HG03139 (cell line): ENCODE results near the gene SLC26A8.
"Not testable (repeated sequence)": the region's sequence is repeated elsewhere in the genome, so short reads cannot be mapped to it uniquely, and the experiment has no call there.

ENCODE experiments used
- ATAC-seq: cut with Tn5 transposase; IDR thresholded peaks from one replicate; pipeline ENCODE4 v1.9.1; 2021; ENCODE audit not compliant: unreplicated experiment

The SLC26A8 gene

DNA sequence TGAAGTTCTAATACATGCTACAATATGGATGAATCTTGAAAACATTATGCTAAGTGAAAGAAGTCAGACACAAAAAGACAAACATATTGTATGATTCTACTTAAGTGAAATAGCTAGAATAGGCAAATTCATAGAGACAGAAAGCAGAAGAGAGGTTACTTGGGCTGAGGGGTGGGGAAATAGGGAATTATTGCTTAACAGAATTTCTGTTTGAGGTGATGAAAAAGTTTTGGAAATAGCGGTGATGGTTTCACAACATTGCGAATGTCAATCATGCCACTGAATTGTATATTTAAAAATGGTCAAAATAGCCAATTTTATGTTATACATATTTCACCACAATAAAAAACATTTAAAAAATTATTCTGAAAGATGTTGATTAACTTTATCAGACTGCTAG, 6.1 kb downstream of the SLC26A8 start:
- ATAC-seq = no peak

DNA sequence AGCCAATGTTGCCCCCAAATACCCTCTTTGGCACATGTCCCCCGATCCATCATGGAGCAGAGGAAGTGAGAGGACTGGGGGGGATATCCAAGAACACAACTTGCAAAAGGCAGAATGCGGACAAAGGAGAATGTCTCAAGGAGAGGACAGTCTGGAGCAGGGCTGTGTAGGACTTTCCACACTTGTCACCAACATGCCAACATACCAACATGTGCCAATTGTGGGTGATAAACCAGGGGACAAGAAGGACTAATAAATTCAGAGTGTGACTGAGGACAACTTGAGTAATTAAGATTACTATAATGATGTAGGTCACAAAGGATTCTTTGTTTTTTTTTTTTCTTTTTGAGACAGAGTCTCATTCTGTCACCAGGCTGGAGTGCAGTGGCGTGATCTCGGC, 8.8 kb downstream of the SLC26A8 start:
- no peak for ATAC-seq

DNA sequence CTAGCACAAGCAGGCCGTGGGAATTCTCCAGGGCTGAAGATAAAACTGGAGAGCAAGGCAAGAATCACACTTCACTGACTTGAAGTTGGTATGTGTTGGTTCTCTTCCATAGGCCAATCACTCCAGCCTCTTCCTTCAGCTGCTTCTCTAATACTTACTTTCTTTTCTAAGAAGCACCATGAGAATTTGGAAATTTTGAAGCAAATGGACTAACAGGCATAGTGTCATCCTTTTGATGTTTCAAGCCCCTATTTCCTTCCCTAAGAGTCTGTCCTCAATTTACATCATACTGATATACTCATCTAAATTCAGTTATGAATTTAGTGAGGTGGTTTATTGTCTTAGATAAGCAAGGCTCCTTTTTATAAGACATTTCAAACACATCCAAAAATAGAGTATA, 24.0 kb downstream of the SLC26A8 start:
- no peak for ATAC-seq

DNA sequence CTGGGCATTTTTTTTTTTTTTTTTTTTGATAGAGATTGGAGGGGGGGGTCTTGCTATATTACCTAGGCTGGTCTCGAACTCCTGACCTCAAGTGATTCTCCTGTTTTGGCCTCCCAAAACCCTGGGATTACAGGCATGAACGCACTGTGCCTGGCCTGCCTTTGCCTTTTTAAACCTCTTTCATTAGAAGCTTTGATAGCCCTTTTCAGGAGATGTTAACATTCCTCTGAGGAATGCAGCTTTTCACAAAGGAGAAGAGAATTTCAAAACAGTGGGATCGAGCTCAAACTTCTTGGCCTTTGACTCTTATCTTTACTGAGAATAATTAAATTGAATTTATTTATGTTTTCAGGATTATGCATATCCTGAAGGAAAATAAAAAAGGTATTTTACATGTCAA, 31.3 kb downstream of the SLC26A8 start:
- ATAC-seq = no peak

DNA sequence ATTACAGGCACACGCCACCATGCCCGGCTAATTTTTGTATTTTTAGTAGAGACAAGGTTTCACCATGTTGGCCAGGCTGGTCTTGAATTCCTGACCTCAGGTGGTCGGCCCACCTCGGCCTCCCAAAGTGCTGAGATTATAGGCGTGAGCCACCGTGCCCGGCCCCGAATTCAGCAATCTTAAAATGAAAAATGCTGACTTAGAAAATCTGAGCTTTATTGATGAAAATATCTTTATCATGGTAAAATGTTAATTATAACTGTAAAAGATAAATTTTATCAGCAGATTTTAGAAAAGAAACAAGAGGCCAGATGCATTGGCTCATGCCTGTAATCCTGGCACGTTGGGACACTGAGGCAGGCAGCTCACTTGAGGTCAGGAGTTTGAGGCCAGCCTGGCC, 36.4 kb downstream of the SLC26A8 start:
- not testable (repeated sequence) for ATAC-seq

DNA sequence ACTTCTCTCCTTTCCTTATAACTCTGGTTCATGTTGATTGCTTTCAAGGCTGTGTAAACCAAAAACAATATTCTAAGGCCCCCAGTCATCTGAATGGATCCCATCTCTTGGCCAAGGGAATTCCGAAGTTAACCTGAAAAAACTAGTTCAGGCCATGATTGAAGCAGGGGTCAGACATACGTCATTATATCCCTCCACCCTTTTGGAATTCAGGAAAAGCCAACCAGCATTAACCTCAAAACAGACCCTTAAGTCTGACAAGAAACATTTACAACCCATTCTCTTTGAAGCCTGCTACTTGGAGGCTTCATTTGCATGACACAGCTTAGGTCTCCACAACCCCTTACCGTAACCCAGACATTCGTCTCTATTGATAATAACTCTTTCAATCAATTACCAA, 39.7 kb downstream of the SLC26A8 start:
- ATAC-seq = no peak

DNA sequence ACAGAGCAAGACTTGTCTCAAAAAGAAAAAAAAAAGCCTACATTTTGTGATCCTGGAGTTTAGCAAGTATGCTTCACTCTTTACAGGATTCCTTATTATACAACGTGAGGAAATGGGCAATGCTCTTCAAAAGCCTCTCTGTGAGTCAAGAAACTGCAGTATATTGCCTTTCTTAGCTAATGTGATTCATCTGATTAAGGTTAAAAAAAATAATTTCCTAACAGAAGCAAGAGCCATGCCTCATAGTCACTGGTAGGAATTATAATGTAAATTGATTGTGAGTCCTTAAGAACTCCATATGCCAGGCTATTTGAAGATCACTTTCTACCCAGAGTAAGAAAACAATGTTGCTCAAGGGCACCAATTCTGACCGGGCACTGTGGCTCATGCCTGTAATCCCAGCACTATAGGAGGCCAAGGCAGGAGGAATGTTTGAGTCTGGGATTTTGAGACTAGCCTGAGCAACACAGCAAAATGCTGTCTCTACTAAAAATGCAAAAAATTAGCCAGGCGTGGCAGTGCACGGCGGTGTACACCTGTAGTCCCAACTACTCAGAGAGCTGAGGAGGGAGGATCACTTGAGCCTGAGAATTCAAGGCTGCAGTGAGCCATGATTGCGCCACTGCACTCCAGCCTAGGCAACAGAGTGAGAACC, 43.3 kb downstream of the SLC26A8 start:
- ATAC-seq = no peak

DNA sequence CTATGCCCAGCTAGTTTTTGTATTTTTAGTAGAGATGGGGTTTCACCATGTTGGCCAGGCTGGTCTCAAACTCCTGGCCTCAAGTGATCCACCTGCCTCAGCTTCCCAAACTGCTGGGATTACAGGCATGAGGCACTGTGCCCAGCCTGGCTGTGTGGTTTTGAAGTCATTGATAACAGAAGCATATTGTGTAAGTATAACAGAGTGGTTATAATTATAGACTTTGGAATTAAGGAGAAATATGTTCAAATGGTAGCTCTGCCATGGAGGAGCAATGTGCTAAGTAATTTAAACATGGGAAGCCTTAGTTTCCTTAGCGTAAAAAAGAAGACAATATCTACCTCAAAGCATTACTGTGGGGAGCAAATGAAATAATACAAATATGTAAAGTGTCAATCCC, 44.3 kb downstream of the SLC26A8 start:
- ATAC-seq = not testable (repeated sequence)

DNA sequence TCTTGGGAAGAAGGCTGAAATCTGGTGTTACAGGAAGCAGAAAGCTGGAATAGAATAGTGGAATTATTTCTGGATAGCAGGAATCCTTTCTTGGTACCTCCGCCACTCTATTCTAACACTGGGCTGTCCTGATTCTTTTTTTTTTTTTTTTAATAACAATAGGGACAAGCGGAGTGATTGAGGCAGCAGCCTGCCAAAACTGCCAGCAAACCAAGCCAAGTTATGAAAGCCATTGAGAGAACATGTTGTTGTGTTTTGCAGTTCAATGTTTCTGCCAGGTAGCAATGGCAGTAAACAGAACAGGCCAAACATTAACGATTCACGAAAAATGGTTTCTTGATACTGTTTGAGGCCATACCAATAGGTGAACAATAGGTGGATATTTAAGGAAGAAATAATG, 47.1 kb downstream of the SLC26A8 start:
- no peak for ATAC-seq

DNA sequence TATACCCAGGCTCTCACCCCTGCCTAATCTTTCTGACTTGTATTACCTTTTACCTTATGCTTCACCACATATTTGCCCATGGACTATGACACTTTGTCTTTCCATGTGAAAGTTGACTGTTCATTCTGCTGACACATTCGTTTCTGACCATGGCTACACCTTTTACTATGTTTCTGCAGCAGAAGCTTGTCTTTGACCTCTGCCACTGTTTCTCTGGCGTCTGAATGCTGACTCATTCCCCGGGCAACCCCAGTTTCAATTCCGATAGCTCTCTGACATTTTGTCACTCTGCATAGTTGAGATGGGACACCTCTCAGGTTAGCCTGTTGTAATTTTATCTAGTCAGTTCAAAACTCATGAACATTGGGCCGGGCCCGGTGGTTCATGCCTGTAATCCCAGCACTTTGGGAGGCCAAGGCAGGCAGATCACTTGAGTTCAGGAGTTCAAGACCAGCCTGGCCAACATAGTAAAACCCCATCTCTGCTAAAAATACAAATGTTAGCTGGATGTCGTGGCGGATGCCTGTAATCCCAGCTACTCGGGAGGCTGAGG, 50.7 kb downstream of the SLC26A8 start:
- ATAC-seq = no peak

DNA sequence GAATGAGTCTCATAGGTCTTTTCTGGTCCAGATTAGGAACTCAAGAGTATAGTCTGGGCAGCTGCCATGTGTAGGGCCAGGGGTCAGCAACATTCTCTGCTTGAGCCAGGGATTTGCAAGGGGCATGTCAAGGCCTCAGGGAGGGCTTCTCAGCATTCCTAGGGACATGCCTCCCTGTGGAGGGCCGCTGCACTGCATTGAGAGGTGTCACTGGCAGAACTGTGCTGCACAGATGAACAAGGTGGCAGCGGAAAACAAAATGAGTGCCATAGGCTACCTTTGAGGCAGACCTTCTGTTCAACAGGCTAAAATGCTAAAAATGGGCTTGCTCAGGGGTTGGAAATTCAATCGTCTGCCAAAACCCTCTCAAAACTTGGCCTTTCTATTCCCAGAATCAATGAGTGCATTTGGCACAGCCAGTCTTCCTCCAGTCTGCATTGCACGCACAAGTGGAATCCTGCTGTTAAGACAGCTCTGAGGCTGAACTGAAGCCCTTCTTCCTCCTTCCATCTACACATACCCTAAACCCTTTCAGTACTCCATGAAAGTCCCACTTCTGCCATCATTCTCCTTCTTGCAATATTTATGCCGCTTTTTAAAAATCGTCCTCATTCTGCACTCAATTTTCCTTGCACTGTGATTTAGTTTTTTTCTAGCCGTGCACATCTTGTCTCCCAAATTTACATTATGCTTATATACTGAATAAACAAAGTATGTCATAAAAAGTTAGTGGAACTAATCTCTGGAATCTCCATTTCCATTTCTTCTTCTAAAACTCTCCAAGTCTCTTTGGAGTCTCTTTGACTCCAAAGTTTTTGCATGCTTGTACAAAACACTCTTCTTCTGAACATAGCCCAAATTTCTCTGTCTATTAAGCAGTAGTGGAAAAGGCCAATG, 51.7 kb downstream of the SLC26A8 start:
- ATAC-seq = no peak

DNA sequence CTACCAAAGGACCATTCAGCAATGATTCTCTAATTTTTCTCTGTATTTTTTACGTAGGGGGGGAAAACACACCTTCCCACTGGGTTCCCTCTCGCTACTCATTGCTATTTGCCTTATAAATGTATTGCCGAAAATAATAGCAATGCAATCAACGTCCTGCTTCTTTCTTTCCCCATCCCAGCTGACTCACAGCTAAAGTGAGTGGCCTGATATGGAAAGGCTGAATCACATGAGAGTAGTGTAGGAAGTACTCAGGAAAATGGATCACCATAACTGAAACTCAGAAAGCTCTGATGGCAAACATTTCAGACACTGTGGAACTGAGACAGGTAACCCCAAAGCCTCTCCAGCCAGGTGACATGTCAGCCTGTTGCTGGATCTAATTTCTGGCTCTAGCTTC, 54.3 kb downstream of the SLC26A8 start:
- no peak for ATAC-seq

DNA sequence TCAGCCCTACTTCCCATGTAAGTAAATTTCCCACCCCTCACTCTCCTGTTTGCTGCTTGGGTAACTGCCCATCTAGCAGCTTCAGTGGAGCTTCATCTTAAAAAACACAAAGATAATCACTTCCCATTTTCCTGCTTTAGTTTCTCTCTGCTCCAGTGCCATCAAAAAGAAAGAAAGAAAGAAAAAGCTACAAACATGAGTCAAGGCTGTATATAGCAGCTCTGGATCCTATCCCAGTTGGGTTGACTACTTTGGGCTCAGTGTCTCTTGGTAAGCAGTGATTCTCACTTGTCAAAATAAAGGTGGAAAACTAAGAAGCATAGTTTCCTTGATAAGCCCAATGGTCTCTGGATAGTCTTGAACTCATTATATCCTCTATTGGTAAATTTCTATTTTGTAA, 54.8 kb downstream of the SLC26A8 start:
- ATAC-seq = no peak

DNA sequence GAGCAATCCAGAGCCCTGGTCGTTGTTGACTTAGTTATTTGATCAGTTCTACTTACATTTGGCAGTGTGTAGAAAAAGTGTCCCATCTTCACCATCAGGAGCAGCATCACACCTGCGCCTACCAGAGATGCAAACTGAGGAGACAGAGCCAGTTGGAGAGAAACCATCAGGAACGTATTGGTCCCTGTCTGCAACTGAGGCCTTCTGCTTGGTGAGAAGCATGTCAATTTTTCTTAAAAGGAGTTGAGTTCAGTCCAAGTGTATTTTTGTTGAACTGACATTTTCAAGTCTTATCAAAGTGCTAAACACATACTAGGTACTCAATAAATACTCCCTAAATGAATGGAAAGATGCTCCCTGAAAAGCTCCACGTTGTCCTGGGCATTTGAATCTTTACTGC, 55.6 kb downstream of the SLC26A8 start:
- ATAC-seq = no peak

DNA sequence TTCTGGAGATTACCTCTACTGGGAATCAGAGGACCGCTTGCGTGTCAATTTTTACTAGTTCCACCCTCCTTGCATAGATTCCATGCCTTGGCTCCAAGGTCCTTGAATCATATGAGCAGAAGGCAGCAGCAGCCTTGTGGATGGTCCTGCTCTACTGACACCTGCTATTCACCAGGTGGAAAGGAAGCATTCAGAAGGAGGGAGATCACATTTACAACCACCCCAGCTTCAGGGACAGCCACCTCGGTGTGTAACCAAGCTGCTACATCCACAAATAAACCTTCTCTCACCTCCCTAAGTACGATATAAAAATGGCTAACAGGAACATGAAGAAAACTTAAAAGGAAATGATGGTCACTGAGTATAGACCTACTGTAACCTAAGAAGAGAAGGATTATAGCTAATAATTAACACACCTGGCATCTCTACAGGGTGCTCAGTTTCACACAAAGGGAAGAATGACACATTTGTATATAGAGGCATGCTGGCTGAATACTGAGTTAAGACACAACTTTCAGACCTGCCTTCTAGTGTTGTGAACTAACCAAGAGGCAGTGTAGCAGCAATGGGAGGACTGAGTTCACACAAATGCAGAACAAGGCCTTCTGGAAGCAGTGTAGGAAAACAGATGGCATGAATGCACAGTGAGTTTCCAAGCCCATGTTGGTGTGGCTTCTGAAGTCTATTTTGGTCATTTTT, 57.2 kb downstream of the SLC26A8 start:
- no peak for ATAC-seq

DNA sequence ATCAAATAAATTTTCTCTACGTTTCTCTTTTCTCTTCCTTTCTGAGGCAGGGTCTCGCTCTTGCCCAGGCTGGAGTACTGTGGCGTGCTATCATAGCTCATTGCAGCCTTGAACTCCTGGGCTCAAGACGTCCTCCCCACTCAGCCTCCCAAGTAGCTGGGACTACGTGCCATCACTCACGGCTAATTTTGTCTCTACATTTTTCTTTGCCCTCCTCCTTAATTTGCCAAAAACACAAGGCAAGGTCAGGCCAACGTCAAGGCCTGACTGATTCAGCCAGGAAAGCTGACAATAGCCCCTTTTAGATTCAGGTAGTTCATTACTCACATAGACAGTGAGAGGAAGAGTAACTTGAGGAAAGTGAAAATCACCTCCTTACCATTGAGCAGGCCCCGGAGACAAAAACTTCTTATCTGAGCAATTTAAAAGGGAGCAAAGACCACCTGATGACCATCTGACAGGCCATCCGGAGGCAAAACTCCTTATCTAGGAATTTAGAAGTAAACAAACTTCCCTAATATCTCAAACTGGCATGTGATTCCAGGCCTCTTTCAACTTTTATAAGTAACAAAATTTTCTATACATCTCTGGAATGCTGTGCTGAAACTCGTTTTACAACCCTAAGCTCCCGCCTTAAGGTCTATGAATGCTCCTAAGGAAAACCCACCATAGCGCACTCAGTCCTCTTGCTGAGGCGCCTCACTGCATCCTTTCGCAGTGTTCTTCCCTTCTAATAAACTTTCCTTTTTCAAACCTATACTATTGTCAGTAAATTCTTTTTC, 61.5 kb downstream of the SLC26A8 start:
- ATAC-seq = no peak

DNA sequence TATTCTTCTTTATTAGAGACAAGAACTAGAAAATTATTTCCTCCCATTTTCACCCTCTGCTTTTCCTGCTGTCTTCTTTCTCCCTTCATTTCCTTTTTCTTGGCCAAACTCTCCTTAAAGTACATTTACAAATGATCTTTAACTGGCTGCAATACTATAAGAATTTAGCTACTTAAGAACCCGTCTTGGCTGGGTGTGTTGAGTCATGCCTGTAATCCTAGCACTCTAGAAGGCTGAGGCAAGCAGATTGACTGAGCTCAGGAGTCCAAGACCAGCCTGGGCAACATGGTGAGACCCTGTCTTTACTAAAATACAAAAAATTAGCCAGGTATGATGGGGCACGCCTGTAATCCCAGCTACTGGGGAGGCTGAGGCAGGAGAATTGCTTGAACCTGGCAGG, 64.3 kb downstream of the SLC26A8 start:
- no peak for ATAC-seq

DNA sequence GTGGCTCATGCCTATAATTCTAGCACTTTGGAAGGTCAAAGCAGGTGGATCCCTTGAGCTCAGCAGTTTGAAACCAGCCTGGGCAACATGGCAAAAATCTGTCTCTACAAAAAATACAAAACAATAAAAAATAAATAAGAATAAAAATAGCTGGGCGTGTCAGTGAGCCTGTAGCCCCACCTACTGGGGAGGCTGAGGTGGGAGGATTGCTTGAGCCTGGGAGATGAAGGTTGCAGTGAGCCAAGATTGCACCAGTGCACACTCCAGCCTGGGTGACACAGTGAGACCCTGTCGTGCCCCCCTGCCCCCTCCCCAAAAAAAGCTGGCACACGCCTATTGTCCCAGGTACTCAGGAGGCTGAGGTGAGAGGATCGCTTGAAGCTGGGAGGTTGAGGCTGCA, 68.5 kb downstream of the SLC26A8 start:
- ATAC-seq = no peak

DNA sequence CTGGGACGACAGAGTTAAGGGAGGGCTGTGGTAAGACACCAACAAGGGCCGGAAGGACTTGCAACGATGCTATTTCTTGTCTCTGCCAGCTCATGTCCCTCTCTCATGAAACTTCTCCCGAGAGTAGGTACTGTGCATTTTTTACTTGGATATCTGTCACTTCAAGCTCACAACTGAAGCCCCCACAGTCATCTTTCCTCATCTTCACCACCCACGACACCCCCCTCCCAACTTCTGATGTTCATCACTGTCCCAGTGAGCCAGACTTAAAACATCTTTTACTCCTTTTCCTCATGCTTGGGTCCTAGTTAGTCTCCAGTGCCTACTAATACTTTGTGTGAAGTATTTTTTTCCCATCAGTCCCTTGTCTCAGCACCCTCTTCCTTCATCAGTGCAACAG, 68.9 kb downstream of the SLC26A8 start:
- ATAC-seq = no peak

DNA sequence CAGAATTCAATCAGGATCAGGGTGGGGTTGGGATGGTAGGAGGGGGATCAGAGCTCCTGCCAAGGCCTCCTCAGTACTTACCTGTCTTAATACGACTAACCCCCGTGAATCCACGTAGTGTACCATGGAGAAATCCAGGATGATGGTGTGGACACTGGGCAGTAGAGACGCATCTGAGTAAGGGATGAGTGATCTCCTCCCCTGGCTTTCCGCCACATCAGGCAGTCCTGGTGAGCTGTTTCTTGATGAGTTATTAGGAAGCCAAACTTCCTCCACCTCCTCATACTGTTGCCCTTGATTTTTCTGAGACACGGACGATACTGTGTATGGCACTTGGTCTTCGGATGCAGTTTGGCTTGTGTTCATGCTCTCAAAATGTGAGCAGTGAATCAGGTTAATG, 69.4 kb downstream of the SLC26A8 start:
- no peak for ATAC-seq

DNA sequence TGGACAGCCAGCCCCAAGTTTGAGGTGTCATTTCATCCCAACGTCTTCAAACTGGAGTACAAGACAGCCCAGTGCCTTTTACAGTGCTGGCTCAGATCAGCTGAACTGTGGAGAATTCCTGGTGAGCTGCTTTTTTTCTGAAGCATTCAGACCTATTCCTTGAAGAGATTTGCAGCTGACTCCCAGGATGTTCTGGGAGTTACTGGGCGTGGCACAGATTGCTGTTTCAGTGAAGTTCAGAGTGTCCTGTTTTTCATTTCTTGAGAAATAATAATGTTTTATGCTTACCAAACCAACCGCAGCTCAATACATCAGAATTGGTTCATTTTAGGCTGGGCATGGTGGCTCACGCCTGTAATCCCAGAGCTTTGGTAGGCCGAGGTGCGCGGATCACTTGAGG, 70.1 kb downstream of the SLC26A8 start:
- ATAC-seq = no peak
